Body of pancreas (tissue), 4 donors: ENCODE data around the gene RAB44.

Experiments used
- CTCF ChIP-seq, 7 experiments: fragments of 450-650 bp in 4 of 7; fragments of 200-600 bp in 3 of 7; sonication (generic) in 3 of 7; IDR thresholded peaks; one replicate each; pipeline ENCODE4 v1.5.1; 2016 to 2019; ENCODE audit warnings: antibody characterized with exemption in 7 of 7
- POLR2A ChIP-seq, 3 donors: fragments of 450-650 bp; IDR thresholded peaks; one replicate each; pipeline ENCODE4 v1.6.1; 2016; ENCODE audit warnings: antibody characterized with exemption in 3 of 3, mild to moderate bottlenecking in 2 of 3

GRCh38 chr6:36765190-36765589 lies 67.6 kb downstream of the RAB44 start:
- TF ChIP-seq CTCF (IDR thresholded peaks at IDR 0.05) (no peak), POLR2A (IDR thresholded peaks at IDR 0.05) (no peak)
